Vagina (tissue), 2 donors: Measurements from ENCODE around the gene DMD. TPM values are rescaled to one million over a fixed set of nuclear protein-coding genes. Genes with fewer than 3 reads are reported as not detected.
"Not testable (repeated sequence)": the region's sequence is repeated elsewhere in the genome, so short reads cannot be mapped to it uniquely, and the experiment has no call there.

Experiments used
- DNase-seq, 2 donors: peaks; one replicate each; pipeline ENCODE4 v3.0.0-alpha.2; 2017; ENCODE audit errors: extremely low spot score in 2 of 2
- H3K27ac ChIP-seq: fragments of 200-600 bp; sonication (generic); one replicate; pipeline ENCODE4 v1.5.1; 2019
- H3K27me3 ChIP-seq: fragments of 200-600 bp; sonication (generic); one replicate; pipeline ENCODE4 v1.5.1; 2019
- H3K36me3 ChIP-seq, 2 donors: fragments of 200-600 bp; sonication (generic); one replicate each; pipeline ENCODE4 v1.5.1; 2017 to 2019
- H3K4me1 ChIP-seq: fragments of 200-600 bp; sonication (generic); one replicate; pipeline ENCODE4 v1.5.1; 2019
- H3K4me3 ChIP-seq, 2 donors: fragments of 200-600 bp; sonication (generic); 1 replicate in 1 of 2; 2 replicates in 1 of 2; pipeline ENCODE4 v1.5.1; 2016 to 2019
- H3K9me3 ChIP-seq: fragments of 200-600 bp; sonication (generic); one replicate; pipeline ENCODE4 v1.5.1; 2019
- CTCF ChIP-seq, 3 experiments: fragments of 450-650 bp in 2 of 3; fragments of 200-600 bp in 1 of 3; sonication (generic) in 1 of 3; IDR thresholded peaks; one replicate each; pipeline ENCODE4 v1.5.1; 2017 to 2019; ENCODE audit warnings: antibody characterized with exemption in 3 of 3, mild to moderate bottlenecking in 2 of 3, moderate library complexity in 2 of 3
- POLR2A ChIP-seq, 2 donors: fragments of 450-650 bp; IDR thresholded peaks; one replicate each; pipeline ENCODE4 v1.6.1; 2017; ENCODE audit warnings: antibody characterized with exemption in 2 of 2, mild to moderate bottlenecking in 2 of 2, moderate library complexity in 2 of 2
- POLR2AphosphoS5 ChIP-seq, 2 donors: sonication (generic); formaldehyde crosslinking; IDR thresholded peaks; one replicate each; pipeline ENCODE4 v1.9.0; 2017; ENCODE audit warnings: antibody characterized with exemption in 2 of 2, mild to moderate bottlenecking in 2 of 2, low read depth in 1 of 2; ENCODE audit not compliant: insufficient read depth in 1 of 2
- intact Hi-C: fragments of 100-400 bp; cut with DNase I; formaldehyde crosslinking; loops from one replicate; pipeline ENCODE4 v1.15.1; 2023
- total RNA-seq: library from RNA; depleted of rRNA; stranded (reverse); fragments of >200 nt; gene quantifications from one replicate; pipeline ENCODE4 v1.2.3, GENCODE V29; 2016

Gene DMD
- total RNA-seq, 1 donor from 2014 or later: 25.8 TPM

- Histone ChIP-seq H3K27ac (no peak overlapping the region), H3K27me3 (no peaks in the 10 kb centered on the region), H3K4me1 (no peaks in the 10 kb centered on the region), H3K36me3 (no peaks in the 10 kb centered on the region), H3K9me3 (no peaks in the 10 kb centered on the region), H3K4me3 (no peak overlapping the region)
- no peak for TF ChIP-seq POLR2A (IDR thresholded peaks at IDR 0.05)
- TF ChIP-seq CTCF (IDR thresholded peaks at IDR 0.05): peak in 1 of 3 experiments; percentile 10
- no peak for TF ChIP-seq POLR2AphosphoS5 (IDR thresholded peaks at IDR 0.05; ENCODE audit: insufficient read depth in 1 of 2, low read depth in 1 of 2)
- DNase-seq: no peak
- intact Hi-C loops: no loop called here
Measured at GRCh38 chrX:32530802-32531403, 680.4 kb downstream of the DMD start.

GRCh38 chrX:32528451-32528850 is 682.9 kb downstream of the DMD start:
- H3K27me3 ChIP-seq, intact Hi-C loops, DNase-seq: not testable (repeated sequence)

GRCh38 chrX:32525234-32525633 is 686.1 kb downstream of the DMD start:
- H3K27me3 ChIP-seq: no peaks in the 10 kb centered on the region
- no peak overlapping the region for H3K27ac ChIP-seq
- DNase-seq: no peak
- H3K36me3 ChIP-seq: no peaks in the 10 kb centered on the region
- H3K9me3 ChIP-seq: no peaks in the 10 kb centered on the region
- intact Hi-C loops: no loop called here
- H3K4me3 ChIP-seq: no peak overlapping the region
- no peaks in the 10 kb centered on the region for H3K4me1 ChIP-seq
- TF ChIP-seq CTCF (IDR thresholded peaks at IDR 0.05) (no peak), POLR2A (IDR thresholded peaks at IDR 0.05) (no peak), POLR2AphosphoS5 (IDR thresholded peaks at IDR 0.05; ENCODE audit: insufficient read depth in 1 of 2, low read depth in 1 of 2) (no peak)

More at GRCh38 chrX:32528451-32528850, 682.9 kb downstream of the DMD start:
- not testable (repeated sequence) for H3K27ac ChIP-seq, H3K4me1 ChIP-seq, H3K9me3 ChIP-seq, H3K4me3 ChIP-seq, H3K36me3 ChIP-seq

- no peaks in the 10 kb centered on the region for H3K36me3 ChIP-seq
- no peak for TF ChIP-seq POLR2AphosphoS5 (IDR thresholded peaks at IDR 0.05; ENCODE audit: insufficient read depth in 1 of 2, low read depth in 1 of 2)
- no peak for TF ChIP-seq POLR2A (IDR thresholded peaks at IDR 0.05)
- TF ChIP-seq CTCF (IDR thresholded peaks at IDR 0.05): no peak
- H3K9me3 ChIP-seq: no peaks in the 10 kb centered on the region
- intact Hi-C loops: no loop called here
- no peak overlapping the region for H3K27ac ChIP-seq
- H3K4me3 ChIP-seq: no peak overlapping the region
- no peaks in the 10 kb centered on the region for H3K27me3 ChIP-seq
- no peak for DNase-seq
- no peaks in the 10 kb centered on the region for H3K4me1 ChIP-seq
Measured at GRCh38 chrX:32524385-32524784, 687.0 kb downstream of the DMD start.

GRCh38 chrX:32520789-32521188 is 690.6 kb downstream of the DMD start:
- intact Hi-C loops: no loop called here
- H3K4me1 ChIP-seq: no peaks in the 10 kb centered on the region
- no peak overlapping the region for H3K4me3 ChIP-seq
- no peak for DNase-seq
- H3K9me3 ChIP-seq: no peaks in the 10 kb centered on the region
- H3K27ac ChIP-seq: no peak overlapping the region
- H3K36me3 ChIP-seq: no peaks in the 10 kb centered on the region
- no peak for TF ChIP-seq POLR2A (IDR thresholded peaks at IDR 0.05)
- no peaks in the 10 kb centered on the region for H3K27me3 ChIP-seq

GRCh38 chrX:32514986-32515385 is 696.4 kb downstream of the DMD start:
- Histone ChIP-seq H3K4me1 (no peaks in the 10 kb centered on the region), H3K27me3 (no peaks in the 10 kb centered on the region), H3K36me3 (no peaks in the 10 kb centered on the region), H3K27ac (no peak overlapping the region), H3K4me3 (no peak overlapping the region), H3K9me3 (no peaks in the 10 kb centered on the region)
- DNase-seq: no peak
- TF ChIP-seq POLR2A (IDR thresholded peaks at IDR 0.05): no peak
- TF ChIP-seq CTCF (IDR thresholded peaks at IDR 0.05): no peak
- no peak for TF ChIP-seq POLR2AphosphoS5 (IDR thresholded peaks at IDR 0.05; ENCODE audit: insufficient read depth in 1 of 2, low read depth in 1 of 2)
- intact Hi-C loops: no loop called here
